Measurements from ENCODE around the gene DLGAP3. TPM values are rescaled to one million over a fixed set of nuclear protein-coding genes. Genes with fewer than 3 reads are reported as not detected.
A peak's percentile ranks its signal among the peaks of the same experiment; 100 is the strongest.

Gene DLGAP3
- total RNA-seq, 1 experiment from 2014 or later = 7.3 TPM

GRCh38 chr1:34864759-34865158, 64.7 kb downstream of the DLGAP3 start:
- H3K9ac ChIP-seq (ENCODE audit: extremely low read depth, insufficient read length, low read length) = no peak overlapping the region
- H3K23me2 ChIP-seq (ENCODE audit: insufficient read length, low read depth, low read length, poor library complexity, severe bottlenecking) = no peaks in the 10 kb centered on the region
- no peaks in the 10 kb centered on the region for H3K79me2 ChIP-seq (ENCODE audit: insufficient read depth, low read length)
- no peak overlapping the region for H3T11ph ChIP-seq (ENCODE audit: low read length)
- no peaks in the 10 kb centered on the region for H3K4me1 ChIP-seq (ENCODE audit: insufficient read depth, low read length)
- Mint-ChIP-seq H3K27me3 (ENCODE audit: low read depth) (peaks cover 60% of the 10 kb centered on the region), H3K4me1 (peaks cover 0 to 9% of the 10 kb centered on the region in 2 experiments; a peak in 2 of 4 replicates), H3K4me3 (peak overlapping the region; percentile 49 to 58; a peak in 4 of 5 replicates), H3K27ac (no peak overlapping the region), H3K36me3 (ENCODE audit: insufficient read depth in 1 of 3, low read depth in 3 of 3) (peaks cover 0 to 2% (median 0%) of the 10 kb centered on the region in 3 experiments; a peak in 2 of 7 replicates), H3K9me3 (no peaks in the 10 kb centered on the region; a peak in 1 of 5 replicates)
- H4K5ac ChIP-seq (ENCODE audit: insufficient read length, low read depth, low read length) = no peak overlapping the region
- H3K18ac ChIP-seq (ENCODE audit: insufficient read length, low read depth, low read length) = no peak overlapping the region
- no peak overlapping the region for H4K91ac ChIP-seq (ENCODE audit: insufficient read length, low read depth, low read length)
- H4K20me1 ChIP-seq (ENCODE audit: control insufficient read depth, insufficient read depth, insufficient read length) = no peaks in the 10 kb centered on the region
- H4K8ac ChIP-seq (replicated peaks; ENCODE audit: insufficient read length, low read depth, low read length) = no peak overlapping the region
- no peaks in the 10 kb centered on the region for H3K79me1 ChIP-seq (ENCODE audit: insufficient read depth, low read depth, low read length, poor library complexity, severe bottlenecking)
- H3K27me3 ChIP-seq (ENCODE audit: insufficient read depth, low read length) = no peaks in the 10 kb centered on the region
- no peak overlapping the region for H3K56ac ChIP-seq (ENCODE audit: insufficient read length, low read depth, low read length)
- H2AFZ ChIP-seq (ENCODE audit: low read length) = no peak overlapping the region
- H3K4ac ChIP-seq (ENCODE audit: low read depth, low read length) = no peak overlapping the region
- H3K14ac ChIP-seq (ENCODE audit: insufficient read depth, low read length) = no peak overlapping the region
- no peak overlapping the region for H2BK5ac ChIP-seq (ENCODE audit: insufficient read length, low read length)
- no peak overlapping the region for H2BK20ac ChIP-seq (ENCODE audit: low read depth, low read length, poor library complexity, severe bottlenecking)
- DNase-seq = no peak
- H3K4me2 ChIP-seq (ENCODE audit: insufficient read depth, insufficient read length, low read length) = no peak overlapping the region
- H3K23ac ChIP-seq (ENCODE audit: insufficient read length, low read depth, low read length) = no peak overlapping the region
- H3K9me3 ChIP-seq (ENCODE audit: control insufficient read depth, low read depth, low read length) = no peaks in the 10 kb centered on the region
- no peak overlapping the region for H2AK5ac ChIP-seq (ENCODE audit: insufficient read length, low read length)
- no peak overlapping the region for H2BK15ac ChIP-seq (ENCODE audit: low read depth, low read length)
- no peak overlapping the region for H2BK120ac ChIP-seq (ENCODE audit: low read depth, low read length, poor library complexity, severe bottlenecking)
- no peak for TF ChIP-seq CTCF (conservative IDR thresholded peaks at IDR 0.05)
- H3K27ac ChIP-seq (ENCODE audit: insufficient read length, low read depth, low read length) = no peak overlapping the region
- H2BK12ac ChIP-seq (ENCODE audit: insufficient read length, low read depth, low read length) = no peak overlapping the region
- no CpG with 5 or more reads among the region's 8 CpGs for WGBS (ENCODE audit: extremely low coverage, insufficient read length, low lambda C conversion rate)
